Limb (tissue), 2 donors: ENCODE results near the gene CDH20.

Experiments
- DNase-seq, 2 donors: peaks; one replicate each; pipeline ENCODE4 v3.0.0-alpha.2; 2016; ENCODE audit errors: extremely low spot score in 2 of 2

The CDH20 gene

DNA sequence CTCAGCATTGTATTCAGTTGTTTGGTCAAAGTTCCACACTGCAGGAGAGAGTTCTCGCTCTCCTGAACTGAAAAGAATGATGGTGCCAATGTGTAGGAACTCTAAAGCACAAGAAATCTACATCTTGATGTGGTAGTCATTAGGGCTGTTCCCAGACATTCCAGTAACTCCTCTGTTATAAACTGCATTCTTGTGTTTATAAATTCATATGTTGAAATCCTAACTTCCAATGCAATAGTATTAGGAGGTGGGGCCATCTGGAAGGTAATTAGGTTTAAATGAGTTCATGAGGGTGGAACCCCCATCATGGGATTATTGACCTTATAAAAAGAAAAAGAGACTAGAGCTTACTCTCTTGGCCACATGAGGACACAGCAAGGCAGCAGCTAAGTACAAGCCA, 239.6 kb downstream of the CDH20 start:
- no peak for DNase-seq

DNA sequence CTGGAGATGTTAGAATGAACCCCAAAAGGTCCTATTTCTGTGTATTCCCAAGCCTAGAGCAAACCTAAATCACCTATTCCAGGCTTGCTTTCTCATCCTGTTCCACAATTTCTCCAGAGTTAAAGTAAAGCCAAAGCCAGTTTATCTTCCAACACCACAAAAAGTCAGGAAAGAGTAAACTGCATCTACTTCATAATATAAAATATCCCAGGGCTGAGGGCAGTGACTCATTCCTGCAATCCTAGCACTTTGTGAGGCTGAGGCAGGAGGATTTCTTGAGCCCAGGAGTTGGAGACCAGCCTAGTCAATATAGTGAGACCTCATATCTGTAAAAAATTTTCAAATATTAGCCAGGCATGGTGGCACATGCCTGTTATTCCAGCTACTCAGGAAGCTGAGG, 241.4 kb downstream of the CDH20 start:
- no peak for DNase-seq

DNA sequence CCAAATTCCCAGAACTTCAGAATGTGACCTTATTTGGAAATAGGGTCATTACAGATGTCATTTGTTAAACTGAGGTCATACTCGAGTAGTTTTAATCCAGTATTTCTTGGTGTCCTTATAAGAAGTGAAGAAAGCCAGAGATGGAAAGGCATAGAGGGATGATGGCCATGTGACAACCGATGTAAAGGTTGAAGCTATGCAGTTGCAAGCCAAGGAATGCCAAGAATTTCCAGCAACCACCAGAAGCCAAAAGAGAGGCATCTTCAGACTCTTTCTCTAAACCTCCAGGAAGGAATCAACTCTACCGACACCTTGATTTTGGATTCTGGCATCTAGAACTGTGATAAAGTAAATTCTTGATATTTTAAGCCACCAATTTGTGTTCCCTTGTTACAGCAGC, 242.2 kb downstream of the CDH20 start:
- no peak for DNase-seq

DNA sequence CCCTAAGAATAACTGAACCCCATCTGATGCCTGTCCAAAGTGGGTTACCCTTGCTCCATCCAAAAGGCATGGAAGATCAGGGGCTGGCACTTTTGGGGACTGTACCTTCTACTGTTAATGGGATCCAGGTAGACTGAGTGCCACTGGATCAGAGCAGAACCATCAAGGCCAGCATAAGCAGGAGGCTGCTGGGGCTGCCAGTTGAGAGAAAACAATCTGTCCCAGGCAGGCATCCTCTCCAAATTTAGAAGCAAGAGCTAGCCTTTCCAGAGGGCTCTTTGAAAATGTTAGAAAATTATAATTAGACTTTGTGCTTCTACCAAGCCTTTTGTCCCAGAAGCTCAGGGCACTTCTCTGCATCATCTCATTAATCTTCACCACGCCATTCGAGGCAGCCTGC, 245.6 kb downstream of the CDH20 start:
- no peak for DNase-seq

DNA sequence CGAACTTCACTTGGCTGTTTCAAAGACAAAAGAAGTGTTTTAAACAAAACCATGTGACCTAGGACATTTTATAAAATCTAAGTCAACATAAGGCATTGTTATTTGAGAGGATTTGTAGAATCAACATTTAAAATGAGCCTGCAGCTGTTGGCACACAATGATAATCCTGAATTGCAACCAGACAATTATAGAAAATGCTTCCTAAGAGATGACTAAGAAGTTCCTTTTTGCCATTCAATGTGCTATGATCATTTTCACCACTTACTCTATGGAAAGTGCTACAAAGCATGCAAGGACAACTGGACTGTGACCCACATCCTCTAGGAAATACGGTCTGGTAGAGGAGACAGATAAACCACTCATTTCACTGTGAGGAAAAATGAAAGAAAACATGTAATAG, 246.4 kb downstream of the CDH20 start:
- DNase-seq: no peak

DNA sequence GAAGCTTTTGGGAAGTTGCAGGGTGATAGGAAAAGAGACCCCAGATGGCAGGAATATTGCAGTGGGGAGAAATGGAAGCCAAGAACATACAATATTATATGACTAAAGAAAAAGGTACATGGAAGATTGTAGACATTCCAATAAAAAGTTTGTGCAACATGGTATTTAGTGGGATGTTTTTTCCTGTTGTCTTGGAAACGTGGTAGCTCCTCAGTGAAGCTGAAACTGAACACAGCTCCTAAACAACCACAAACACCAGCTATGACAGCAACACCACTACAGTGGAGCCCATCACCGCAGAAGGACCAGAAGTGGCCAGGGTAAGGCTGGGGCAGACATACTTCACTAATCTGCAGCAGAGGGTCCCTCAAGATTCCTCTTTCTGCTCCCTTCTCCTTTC, 246.8 kb downstream of the CDH20 start:
- no peak for DNase-seq

DNA sequence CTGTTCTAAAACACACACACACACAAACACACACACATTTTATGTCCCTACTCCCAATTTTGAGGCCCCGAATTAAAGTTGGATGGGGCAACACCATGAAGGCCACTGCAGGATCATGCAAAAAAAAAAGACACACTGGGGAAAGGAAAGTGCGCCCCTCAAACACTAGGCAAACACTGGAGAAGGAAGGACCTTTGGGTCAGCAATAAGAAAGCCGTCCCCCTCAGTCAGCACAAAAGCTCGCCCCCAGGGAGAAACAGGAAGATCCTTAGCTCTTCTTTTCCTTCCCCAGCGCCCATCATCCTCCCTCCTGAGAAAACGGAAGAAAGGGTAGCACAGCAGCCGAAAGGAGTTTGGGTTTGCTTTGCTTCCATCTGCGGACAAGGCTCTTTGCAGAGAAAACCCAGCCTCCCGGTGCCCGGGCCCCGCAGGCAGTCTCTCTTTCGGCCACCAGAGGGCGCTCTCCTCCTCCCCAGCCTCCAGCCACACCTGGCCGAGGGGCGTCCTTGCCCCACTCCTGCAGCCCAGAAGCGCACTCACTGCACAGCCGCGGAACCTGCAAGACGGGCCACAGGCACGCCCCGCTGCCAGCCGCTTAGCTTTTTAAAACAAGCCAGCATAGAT, 248.5 kb downstream of the CDH20 start:
- peak; percentile 52 to 91 for DNase-seq

DNA sequence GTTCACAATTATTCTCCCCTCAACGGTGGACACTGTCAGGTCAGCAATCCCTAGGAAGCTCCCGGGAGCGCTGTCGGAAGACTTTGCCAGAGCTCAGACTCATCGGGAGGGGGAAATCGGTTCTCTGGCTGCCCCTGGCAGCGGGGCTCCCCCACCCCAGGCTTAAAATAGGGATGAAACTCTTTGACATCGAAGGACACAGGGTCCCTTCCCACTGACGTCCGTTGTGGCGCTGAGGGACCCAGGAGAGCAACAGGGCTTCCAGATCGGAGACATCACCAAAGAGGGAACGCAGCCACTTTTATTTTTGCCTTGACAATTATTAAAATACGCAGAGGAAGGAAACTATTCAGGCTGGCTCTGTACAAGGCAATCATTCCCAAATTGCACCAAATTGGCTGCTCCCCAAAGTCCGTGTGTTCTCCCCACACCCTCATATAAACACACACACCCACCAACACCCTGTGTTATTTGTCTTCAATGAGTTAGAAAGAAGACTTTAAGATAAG, 249.0 kb downstream of the CDH20 start:
- DNase-seq: no peak

DNA sequence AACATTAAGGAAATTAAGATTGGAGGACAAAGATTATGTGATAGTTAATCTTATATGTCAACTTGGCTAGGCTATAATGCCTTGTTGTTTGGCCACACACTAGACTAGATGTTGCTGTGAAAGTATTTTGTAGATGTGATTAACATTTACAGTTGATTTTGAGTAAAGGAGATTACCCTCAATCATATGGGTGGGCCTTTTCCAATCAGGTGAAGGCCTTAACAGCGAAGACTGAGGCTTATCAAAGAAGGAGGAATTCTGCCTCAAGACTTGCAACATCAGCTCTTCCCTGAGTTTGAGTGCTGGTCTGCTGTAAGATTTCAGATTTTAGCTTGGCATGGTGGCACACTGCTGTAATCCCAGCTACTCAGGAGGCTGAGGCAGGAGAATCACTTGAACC, 250.3 kb downstream of the CDH20 start:
- no peak for DNase-seq

DNA sequence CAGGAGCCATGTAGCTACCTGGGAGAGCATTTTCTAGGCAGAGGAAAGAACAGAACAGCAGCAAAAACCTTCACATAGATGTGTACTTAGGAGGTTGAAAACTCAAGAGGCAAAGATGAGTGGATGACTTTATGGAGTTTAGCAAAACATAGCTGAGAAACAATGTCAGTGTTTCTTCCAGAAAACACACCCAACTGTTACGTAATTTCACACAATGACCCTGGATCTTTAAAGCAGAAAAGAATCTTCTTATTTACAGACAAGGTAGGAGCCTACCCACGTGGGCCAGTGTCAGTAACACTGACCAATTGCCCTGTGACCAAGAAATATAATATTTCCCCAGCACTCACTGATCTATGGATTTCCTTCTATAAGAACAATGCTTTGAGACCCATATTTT, 254.6 kb downstream of the CDH20 start:
- no peak for DNase-seq

DNA sequence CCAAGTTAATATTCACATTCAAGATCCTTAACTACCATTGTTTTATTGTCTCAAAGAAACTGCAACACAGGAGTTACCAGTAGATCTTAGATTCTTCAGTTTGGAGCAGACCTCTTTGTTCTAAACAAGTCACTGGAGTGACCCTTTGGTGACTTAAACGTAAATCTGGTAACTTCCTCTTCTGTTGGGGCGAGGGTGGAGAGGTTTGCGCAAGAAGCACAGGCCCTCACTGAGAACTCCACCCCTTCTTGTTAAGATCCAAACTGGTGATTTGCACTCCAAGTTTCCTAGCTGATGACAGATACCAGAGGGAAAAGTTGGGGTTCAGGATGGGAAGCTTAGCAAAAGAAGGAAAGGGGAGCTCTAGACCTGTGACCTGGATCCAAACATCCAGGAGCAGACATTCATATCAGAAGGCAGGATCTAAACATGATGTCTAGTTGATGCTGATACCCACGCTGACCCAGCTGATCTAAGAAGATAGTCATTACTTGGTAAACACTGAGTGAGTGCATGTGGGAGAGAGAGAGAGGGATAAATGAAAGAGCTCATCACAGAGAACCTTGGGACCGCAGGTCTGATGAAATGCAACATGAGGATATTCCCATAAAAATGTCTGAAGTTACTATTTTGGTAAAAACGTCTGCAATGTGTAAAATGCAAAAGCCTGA, 256.0 kb downstream of the CDH20 start:
- no peak for DNase-seq

DNA sequence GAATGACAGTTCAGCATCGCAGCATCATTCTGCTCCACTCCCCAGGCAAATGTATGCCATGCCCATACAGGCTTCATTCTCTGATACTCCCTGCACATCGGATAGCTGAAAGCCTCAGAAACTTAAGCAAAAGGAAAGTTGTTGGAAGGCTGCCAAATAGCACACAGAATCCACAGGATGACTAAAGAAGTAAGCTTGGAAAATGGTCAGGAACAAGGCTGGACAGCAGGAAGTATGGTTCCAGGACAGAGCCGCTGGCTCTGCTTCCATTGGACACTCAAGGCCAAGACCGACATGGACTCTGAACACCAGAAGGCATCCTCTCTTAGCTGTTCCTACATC, 256.5 kb downstream of the CDH20 start:
- no peak for DNase-seq

DNA sequence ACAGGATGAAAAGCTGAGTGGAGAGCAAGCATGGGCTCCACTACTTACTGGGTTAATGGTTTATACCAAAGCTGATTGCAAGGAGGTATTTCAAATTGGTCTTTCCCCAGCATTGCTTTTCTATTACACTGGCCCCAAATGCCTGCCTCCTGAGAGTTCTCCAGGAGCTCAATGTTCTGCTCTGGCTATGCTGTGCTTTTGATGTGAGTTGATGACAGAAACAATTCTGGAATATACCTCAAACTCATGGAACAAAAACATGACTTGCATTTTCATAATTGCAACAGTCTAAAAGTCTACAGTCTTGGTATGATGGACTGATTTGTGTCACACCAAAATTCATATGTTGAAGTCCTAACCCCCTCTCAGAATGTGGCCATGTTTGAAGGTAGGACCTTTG, 258.0 kb downstream of the CDH20 start:
- no peak for DNase-seq

DNA sequence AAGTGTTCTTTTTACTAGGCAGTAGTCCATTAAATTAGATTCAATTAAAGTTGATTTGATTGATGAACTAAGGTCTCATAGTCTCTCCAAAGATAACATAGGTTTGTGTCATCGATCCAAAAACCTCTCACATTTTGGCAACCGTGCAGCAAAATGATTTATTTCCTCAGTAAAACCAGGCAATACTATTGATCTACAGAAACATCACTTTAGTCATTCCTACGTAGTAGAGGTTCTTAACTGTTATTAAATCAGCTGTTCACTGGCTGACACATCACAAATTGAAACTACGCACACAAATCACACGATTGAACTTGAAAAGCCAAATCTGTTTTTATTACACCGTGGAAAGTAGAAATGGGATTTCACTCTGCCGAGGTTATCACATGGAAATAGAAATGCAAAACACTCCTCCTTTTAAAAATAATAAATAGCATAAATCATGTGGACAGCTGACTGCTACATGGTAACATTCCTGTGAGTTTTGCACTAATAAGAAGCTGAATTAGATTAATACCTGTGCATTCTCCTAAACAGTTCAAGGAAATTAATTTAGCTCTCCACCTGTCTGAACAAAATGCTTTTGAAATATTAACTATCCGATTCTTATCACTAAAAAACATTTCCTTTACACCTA, 262.5 kb downstream of the CDH20 start:
- peak in 1 of 2 donors; percentile 26 for DNase-seq

DNA sequence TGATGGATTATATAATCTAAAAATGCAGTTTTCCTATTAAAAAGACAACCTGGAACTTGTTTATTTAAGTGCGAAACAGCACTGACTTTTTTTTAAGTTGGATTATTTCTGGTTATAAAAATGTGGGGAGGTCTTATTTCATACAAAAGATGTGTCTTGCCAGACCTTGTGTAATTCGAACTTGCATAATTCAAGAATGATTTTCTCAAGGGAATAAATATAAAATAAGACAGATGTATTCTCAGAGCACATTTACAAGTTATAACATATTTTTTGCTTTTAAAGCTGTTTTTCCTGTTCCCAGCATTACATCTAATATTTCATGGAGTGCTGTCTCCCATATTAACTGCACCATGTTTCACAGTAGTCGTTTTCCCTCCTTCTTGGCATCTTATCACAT, 263.1 kb downstream of the CDH20 start:
- peak in 1 of 2 donors; percentile 56 for DNase-seq

DNA sequence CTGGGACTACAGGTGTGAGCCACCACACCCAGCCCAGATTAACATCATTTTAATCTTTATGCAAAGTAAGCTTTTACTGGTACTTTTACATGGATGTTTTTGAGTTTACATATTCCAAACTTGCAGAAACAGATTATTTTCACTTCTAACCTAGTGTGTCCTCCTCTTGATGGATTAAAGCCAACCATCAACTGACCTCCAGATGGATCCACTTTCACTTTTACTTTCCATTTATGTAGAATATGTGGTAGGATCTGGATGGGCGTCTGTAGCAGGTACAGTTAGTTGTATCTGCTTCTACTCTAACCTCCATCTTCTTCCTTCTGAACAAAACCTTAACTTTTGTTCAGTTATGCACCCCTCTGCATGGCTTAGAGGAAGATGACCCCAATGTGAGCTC, 264.1 kb downstream of the CDH20 start:
- DNase-seq: no peak

DNA sequence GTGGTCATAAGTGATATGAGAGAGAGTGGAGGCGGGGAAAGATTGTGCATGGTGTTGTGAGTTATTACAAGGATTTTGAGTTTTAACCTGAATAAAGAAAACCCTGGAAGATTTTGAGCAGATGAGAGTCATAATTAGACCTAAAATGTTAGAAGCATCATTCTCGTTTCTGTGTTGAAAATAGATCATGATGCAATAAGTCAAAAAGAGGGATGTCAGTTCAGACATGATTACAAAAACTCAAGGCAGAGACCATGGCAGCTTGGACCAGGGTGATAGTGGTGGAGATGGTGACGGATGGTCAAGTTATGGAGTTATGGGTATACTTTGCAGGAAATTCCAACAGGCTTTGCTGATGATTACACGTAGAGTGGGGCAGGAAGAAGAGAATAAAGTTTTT, 267.2 kb downstream of the CDH20 start:
- DNase-seq: no peak

DNA sequence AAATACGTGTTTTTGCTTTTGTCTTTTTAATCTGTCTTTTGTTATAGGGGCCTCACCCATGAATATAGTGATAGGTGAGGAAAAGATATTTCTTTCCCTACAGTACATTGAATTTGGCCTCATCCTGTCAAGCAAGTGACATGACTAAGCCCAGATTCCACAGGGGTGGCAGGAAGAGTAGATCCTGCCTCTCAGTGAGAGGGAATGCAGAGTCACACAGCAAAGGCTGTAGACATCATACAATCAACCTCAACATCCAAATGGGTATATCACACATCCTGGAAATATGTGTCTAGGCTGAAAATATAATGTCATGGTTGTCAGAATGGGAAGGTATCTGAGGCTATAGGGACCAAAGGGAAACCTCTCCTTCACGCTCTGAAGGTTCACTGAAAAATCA, 269.6 kb downstream of the CDH20 start:
- DNase-seq: no peak
